NCI-H748 (cell line): ENCODE results near the gene KLK2.

Source experiments
- DNase-seq: peaks from one replicate; lab custom pipeline; 2025; ENCODE audit not compliant: unreplicated experiment; lab: John Stamatoyannopoulos, UW

Gene KLK2

DNA sequence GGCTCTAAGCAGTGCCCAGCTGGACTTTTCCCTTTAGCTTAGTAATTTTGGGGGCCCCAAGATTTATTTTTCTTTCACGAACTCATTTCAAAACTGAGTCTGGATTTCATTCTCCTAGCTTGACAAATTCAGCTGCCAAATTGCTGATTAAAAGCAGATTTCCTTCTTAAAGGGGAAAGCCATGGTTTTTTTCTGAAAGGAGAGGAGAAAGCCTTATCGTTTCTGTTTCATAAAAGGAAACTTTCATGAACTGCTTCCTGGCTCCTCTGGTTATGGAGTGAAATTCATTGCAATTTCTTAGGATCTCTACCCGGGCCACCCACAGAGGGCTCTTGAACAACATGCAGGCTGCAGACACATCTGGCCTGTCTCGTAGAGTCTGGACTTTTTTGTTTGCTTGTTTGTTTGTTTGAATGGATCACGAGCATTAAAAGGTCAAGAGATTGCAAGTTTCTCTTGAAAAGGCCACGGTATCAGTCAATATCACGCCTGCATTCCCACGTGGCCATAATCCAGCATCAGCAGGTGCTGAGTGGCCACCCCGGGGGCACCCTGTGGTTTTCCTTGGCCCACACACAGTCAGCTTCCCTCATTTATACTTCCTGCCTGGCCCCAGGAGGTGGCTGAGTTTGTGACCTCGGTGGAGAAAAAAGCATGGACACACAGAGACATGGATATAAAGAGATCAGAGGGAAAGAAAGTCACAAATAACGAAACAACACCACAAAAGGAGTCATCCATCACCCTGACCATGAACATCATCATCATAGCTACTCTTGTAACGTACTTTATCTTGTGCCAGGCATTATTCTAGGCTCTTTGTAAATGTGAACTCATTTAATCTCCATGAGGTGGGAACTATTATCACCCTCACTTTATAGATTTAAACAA is 48.4 kb downstream of the KLK2 start:
- peak; percentile 62 for DNase-seq

DNA sequence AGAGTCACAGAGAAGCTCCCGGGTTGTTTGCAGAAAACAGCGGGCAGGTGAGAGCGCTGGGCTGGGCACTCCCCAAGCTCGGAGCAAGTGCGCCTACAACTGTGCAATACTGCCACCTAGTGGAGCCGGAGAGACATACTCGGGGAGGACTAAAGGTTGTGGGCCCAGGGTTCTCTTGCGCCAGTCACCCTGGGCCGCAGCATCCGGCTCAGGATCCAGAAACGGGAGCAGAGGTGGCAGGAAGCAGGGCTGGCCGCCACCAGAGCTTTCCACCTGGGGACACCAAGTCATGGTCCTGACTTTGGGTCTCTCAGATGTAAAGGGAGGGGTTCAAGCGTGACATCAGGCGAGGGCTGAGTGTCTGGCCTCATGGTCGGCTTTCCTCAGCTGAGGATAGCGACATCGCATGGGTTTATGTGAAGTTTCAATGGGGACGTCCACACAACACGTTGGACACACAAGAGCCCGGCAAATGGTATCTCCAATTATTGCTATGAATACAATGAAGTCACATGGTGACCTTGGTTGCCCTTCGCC is 49.1 kb downstream of the KLK2 start:
- peak; percentile 92 for DNase-seq

DNA sequence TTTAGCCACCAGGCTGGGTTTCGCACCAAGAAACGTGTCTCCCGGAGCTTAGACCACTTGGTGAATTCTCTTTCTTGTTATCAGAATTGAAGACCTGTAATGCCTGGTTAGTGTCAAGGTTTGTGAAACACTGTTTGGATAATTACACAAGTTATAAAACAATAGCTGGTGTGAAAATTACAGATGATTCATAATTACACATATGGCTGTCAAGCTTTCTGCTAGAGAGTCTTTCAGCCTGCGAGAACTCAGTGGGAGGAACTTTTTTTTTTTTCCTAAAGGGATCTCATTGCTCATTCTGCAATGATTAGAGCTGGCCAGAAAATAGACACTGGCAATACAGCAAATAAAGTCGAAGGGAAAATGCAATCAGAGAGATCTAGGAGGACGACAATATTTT is 51.3 kb downstream of the KLK2 start:
- DNase-seq = no peak

DNA sequence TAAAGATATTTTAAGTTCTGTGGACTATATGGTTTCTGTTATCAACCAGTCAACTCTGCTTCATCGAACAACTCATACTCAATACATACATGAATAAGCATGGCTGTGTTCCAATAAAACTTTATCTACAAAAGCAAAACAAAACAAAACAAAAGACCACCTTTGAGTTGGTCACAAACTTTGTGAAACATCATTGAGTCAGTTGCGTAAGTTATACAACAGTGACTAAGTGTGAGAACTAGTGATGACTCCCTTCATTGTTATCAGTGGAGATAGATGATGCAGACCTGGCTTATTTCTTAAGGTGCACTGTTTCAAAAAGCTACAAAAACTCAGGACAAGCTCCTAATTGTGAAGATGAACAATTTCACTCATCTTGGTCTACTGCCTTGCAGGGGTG is 52.5 kb downstream of the KLK2 start:
- DNase-seq = no peak

DNA sequence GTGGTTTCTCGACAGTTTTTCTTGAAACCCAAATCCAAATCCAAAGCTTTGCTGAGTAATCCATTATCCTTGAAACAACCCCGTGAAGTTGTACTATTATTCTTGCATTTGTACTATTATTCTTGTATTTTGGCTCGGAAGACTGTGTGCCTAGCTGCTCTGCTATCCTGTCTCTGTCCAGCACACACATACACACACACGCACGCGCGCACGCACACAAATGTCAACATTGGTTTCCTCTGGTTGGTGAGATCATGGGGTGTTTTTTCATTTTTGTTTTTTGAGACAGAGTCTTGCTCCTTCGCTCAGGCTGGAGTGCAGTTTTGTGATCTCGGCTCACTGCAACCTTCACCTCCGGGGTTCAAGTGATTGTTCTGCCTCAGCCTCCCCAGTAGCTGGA is 52.9 kb downstream of the KLK2 start:
- peak; percentile 17 for DNase-seq

DNA sequence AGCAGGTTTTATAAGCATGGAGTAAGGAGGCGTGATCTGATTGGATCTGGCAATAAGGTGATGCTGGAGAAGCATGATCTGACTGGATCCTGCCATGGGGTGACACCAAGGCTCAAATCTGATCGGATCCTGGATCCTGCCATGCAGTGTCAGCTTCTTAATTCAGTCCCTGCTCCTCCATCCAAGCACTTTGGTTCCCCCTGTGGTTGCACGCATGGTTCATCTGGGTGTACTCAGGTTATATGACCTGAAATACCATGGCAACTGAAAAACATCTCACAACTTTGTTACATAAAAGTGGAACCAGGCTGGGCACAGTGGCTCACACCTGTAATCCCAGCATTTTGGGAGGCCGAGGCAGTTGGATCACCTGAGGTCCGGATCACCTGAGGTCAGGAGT is 55.6 kb downstream of the KLK2 start:
- DNase-seq = peak; percentile 54
